Peyer's patch (tissue), 4 donors: ENCODE data around the gene GPC5.

Experiments
- CTCF ChIP-seq, 6 experiments: fragments of 450-650 bp in 4 of 6; fragments of 200-600 bp in 2 of 6; sonication (generic) in 1 of 6; IDR thresholded peaks; one replicate each; pipeline ENCODE4 v1.5.1; 2017 to 2019; ENCODE audit warnings: antibody characterized with exemption in 6 of 6, mild to moderate bottlenecking in 3 of 6, moderate library complexity in 1 of 6
- POLR2A ChIP-seq, 2 donors: fragments of 450-650 bp; IDR thresholded peaks; one replicate each; pipeline ENCODE4 v1.5.1; 2017; ENCODE audit warnings: antibody characterized with exemption in 2 of 2, mild to moderate bottlenecking in 2 of 2, moderate library complexity in 2 of 2

DNA sequence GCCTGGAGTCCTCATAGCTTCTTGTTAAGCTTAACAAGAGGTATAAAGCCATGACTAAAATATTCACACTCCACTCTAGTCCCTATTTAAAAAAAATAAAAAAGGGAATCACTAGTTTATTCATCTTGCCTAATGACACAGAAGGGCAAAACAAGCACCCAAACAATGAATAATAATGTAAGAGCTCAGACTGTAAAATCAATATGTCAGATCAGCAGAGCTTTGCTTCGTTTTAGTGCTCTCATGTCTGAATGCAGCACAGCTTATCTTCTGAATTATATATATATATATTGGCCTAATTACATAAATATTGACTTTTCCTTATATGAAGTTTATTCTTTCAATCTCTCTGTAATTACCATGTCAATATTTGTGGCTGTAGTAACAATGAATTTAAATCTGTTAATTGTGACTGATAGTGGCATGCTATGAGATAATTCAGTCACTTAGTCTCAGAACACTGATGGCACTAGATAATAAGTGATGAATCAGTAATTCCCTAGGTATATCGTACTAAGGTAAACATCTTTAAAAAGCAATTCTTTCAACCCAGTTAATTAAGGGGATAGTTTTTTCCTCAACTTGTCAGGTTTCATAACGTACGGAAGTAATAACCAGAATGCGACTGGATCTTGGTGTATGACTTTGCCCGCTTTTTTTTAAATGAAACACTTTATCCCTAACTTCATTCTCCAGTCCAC lies 1466.3 kb downstream of the GPC5 start:
- TF ChIP-seq CTCF (IDR thresholded peaks at IDR 0.05) (no peak), POLR2A (IDR thresholded peaks at IDR 0.05) (no peak)
